Tibial artery (tissue), 4 donors: Measurements from ENCODE around the gene USP40.

ENCODE experiments used
- DNase-seq, 2 donors: peaks; one replicate each; pipeline ENCODE4 v3.0.0-alpha.2; 2019
- H3K27ac ChIP-seq, 2 donors: fragments of 200-600 bp; sonication (generic) in 1 of 2; 1 replicate in 1 of 2; 2 replicates in 1 of 2; pipeline ENCODE4 v1.5.1; 2018 to 2019; ENCODE audit warnings: mild to moderate bottlenecking in 1 of 2
- H3K27me3 ChIP-seq, 2 donors: fragments of 200-600 bp; sonication (generic) in 1 of 2; one replicate each; pipeline versions ENCODE4 v1.5.1 to v1.6.0; 2016 to 2019
- H3K36me3 ChIP-seq, 3 donors: fragments of 200-600 bp; sonication (generic) in 2 of 3; one replicate each; pipeline ENCODE4 v1.5.1; 2016 to 2019; ENCODE audit warnings: mild to moderate bottlenecking in 2 of 3
- H3K4me1 ChIP-seq, 4 donors: fragments of 200-600 bp; sonication (generic) in 2 of 4; 1 replicate in 3 of 4; 2 replicates in 1 of 4; pipeline ENCODE4 v1.5.1; 2016 to 2019
- H3K4me3 ChIP-seq, 2 donors: fragments of 200-600 bp; sonication (generic) in 1 of 2; 1 replicate in 1 of 2; 2 replicates in 1 of 2; pipeline ENCODE4 v1.5.1; 2018 to 2019; ENCODE audit warnings: mild to moderate bottlenecking in 2 of 2
- H3K9me3 ChIP-seq, 3 donors: fragments of 200-600 bp; sonication (generic) in 1 of 3; one replicate each; pipeline ENCODE4 v1.5.1; 2016 to 2019
- CTCF ChIP-seq, 2 experiments: fragments of 200-600 bp in 1 of 2; fragments of 450-650 bp in 1 of 2; IDR thresholded peaks; one replicate each; pipeline ENCODE4 v1.5.1; 2017 to 2019; ENCODE audit warnings: antibody characterized with exemption in 2 of 2, mild to moderate bottlenecking in 1 of 2, moderate library complexity in 1 of 2
- intact Hi-C: fragments of 100-400 bp; cut with DNase I; formaldehyde crosslinking; loops from one replicate; pipeline ENCODE4 v1.15.0; 2023; ENCODE audit warnings: low total_unique reads

Gene USP40

GRCh38 chr2:233458826-233459225, 107.8 kb downstream of the USP40 start:
- no peak for TF ChIP-seq CTCF (IDR thresholded peaks at IDR 0.05)

GRCh38 chr2:233458031-233458610, 108.5 kb downstream of the USP40 start:
- intact Hi-C loops, result no loop called here
- Histone ChIP-seq H3K36me3 (peaks cover 84 to 100% (median 98%) of the 10 kb centered on the region in 3 donors), H3K4me3 (no peak overlapping the region), H3K9me3 (no peaks in the 10 kb centered on the region), H3K4me1 (no peaks in the 10 kb centered on the region), H3K27me3 (no peaks in the 10 kb centered on the region), H3K27ac (no peak overlapping the region)
- DNase-seq, result no peak
- TF ChIP-seq CTCF (IDR thresholded peaks at IDR 0.05), result no peak

More at GRCh38 chr2:233458826-233459225, 107.8 kb downstream of the USP40 start:
- no peaks in the 10 kb centered on the region for H3K27me3 ChIP-seq
- H3K4me1 ChIP-seq, result no peaks in the 10 kb centered on the region
- no peak overlapping the region for H3K27ac ChIP-seq
- H3K4me3 ChIP-seq, result no peak overlapping the region
- peaks cover 83 to 100% (median 96%) of the 10 kb centered on the region in 3 donors for H3K36me3 ChIP-seq
- no peak for DNase-seq
- no peaks in the 10 kb centered on the region for H3K9me3 ChIP-seq
- intact Hi-C loops, result no loop called here

GRCh38 chr2:233457356-233457755, 109.2 kb downstream of the USP40 start:
- Histone ChIP-seq H3K27ac (no peak overlapping the region), H3K4me1 (no peaks in the 10 kb centered on the region), H3K9me3 (no peaks in the 10 kb centered on the region), H3K27me3 (no peaks in the 10 kb centered on the region), H3K36me3 (peaks cover 84 to 100% (median 98%) of the 10 kb centered on the region in 3 donors), H3K4me3 (no peak overlapping the region)
- no peak for TF ChIP-seq CTCF (IDR thresholded peaks at IDR 0.05)
- no peak for DNase-seq
- intact Hi-C loops, result no loop called here

- DNase-seq, result no peak
- peaks cover 84 to 100% (median 98%) of the 10 kb centered on the region in 3 donors for H3K36me3 ChIP-seq
- H3K4me3 ChIP-seq, result no peak overlapping the region
- no peaks in the 10 kb centered on the region for H3K9me3 ChIP-seq
- H3K27ac ChIP-seq, result no peak overlapping the region
- TF ChIP-seq CTCF (IDR thresholded peaks at IDR 0.05), result no peak
- no peaks in the 10 kb centered on the region for H3K4me1 ChIP-seq
- no peaks in the 10 kb centered on the region for H3K27me3 ChIP-seq
- intact Hi-C loops, result no loop called here
Measured at GRCh38 chr2:233456934-233457333, 109.6 kb downstream of the USP40 start.

- Histone ChIP-seq H3K4me3 (no peak overlapping the region), H3K9me3 (no peaks in the 10 kb centered on the region), H3K27me3 (no peaks in the 10 kb centered on the region), H3K4me1 (no peaks in the 10 kb centered on the region), H3K27ac (no peak overlapping the region), H3K36me3 (peaks cover 84 to 100% (median 97%) of the 10 kb centered on the region in 3 donors)
- no peak for DNase-seq
- no peak for TF ChIP-seq CTCF (IDR thresholded peaks at IDR 0.05)
- intact Hi-C loops, result no loop called here
Measured at GRCh38 chr2:233456111-233456510, 110.5 kb downstream of the USP40 start.

- peak in 1 of 2 donors; percentile 37 for DNase-seq
- H3K4me3 ChIP-seq, result no peak overlapping the region
- no peak overlapping the region for H3K27ac ChIP-seq
- no peaks in the 10 kb centered on the region for H3K4me1 ChIP-seq
- no peaks in the 10 kb centered on the region for H3K27me3 ChIP-seq
- H3K9me3 ChIP-seq, result no peaks in the 10 kb centered on the region
- intact Hi-C loops, result no loop called here
- H3K36me3 ChIP-seq, result peaks cover 88 to 100% (median 98%) of the 10 kb centered on the region in 3 donors
- TF ChIP-seq CTCF (IDR thresholded peaks at IDR 0.05), result no peak
Measured at GRCh38 chr2:233455491-233455890, 111.1 kb downstream of the USP40 start.
